SJSA1 (cell line): Measurements from ENCODE around the gene MPPED1. TPM values are rescaled to one million over a fixed set of nuclear protein-coding genes. Genes with fewer than 3 reads are reported as not detected.

Source experiments
- DNase-seq, 2 experiments: peaks; one replicate each; pipeline ENCODE4 v3.0.0-alpha.2; 2015 to 2020; ENCODE audit warnings: low spot score in 2 of 2, low read depth in 1 of 2
- H3K27ac ChIP-seq: fragments of 250-450 bp; sonication (Bioruptor Pico); 2 replicates; pipeline ENCODE4 v1.5.1; 2020; ENCODE audit warnings: mild to moderate bottlenecking, moderate library complexity
- H3K27me3 ChIP-seq: fragments of 250-450 bp; sonication (Bioruptor Pico); replicated peaks from 2 replicates; pipeline ENCODE4 v1.5.1; 2020; ENCODE audit warnings: mild to moderate bottlenecking, moderate library complexity
- H3K36me3 ChIP-seq: fragments of 250-450 bp; sonication (Bioruptor Pico); 2 replicates; pipeline ENCODE4 v1.5.1; 2020; ENCODE audit warnings: mild to moderate bottlenecking
- H3K4me1 ChIP-seq: fragments of 250-450 bp; sonication (Bioruptor Pico); replicated peaks from 2 replicates; pipeline ENCODE4 v1.6.1; 2021; ENCODE audit warnings: mild to moderate bottlenecking
- H3K4me3 ChIP-seq: fragments of 250-450 bp; sonication (Bioruptor Pico); 2 replicates; pipeline ENCODE4 v1.5.1; 2020; ENCODE audit warnings: mild to moderate bottlenecking
- H3K9me3 ChIP-seq: fragments of 250-450 bp; sonication (Bioruptor Pico); replicated peaks from 2 replicates; pipeline ENCODE4 v1.5.1; 2020; ENCODE audit warnings: mild to moderate bottlenecking
- total RNA-seq: library from RNA; depleted of rRNA; stranded (reverse); fragments of >200 nt; shearing (Covaris generic); gene quantifications from 2 replicates; pipeline ENCODE4 v1.2.3, GENCODE V29; 2014; rRNA removed

The MPPED1 gene
- total RNA-seq = not detected in 2 replicates

GRCh38 chr22:43411869-43412807 lies at the start of gene MPPED1:
Gene MPPED1 (plus strand): TSS chr22:43412014. CDS start chr22:43424986, 12,972 bp downstream.
- Histone ChIP-seq H3K36me3 (no peaks in the 10 kb centered on the region), H3K4me3 (no peak within 1 kb of the TSS), H3K27ac (no peak within 1 kb of the TSS), H3K9me3 (no peaks in the 10 kb centered on the region), H3K27me3 (peaks cover 62% of the 10 kb centered on the region), H3K4me1 (no peaks in the 10 kb centered on the region)
- DNase-seq = no peak

GRCh38 chr22:43363315-43364168 lies 48.3 kb upstream of the MPPED1 start:
- Histone ChIP-seq H3K36me3 (no peaks in the 10 kb centered on the region), H3K4me1 (no peaks in the 10 kb centered on the region), H3K27ac (no peak overlapping the region), H3K9me3 (no peaks in the 10 kb centered on the region), H3K4me3 (no peak overlapping the region), H3K27me3 (peaks cover 21% of the 10 kb centered on the region)
- no peak for DNase-seq

GRCh38 chr22:43364169-43364435 lies 47.7 kb upstream of the MPPED1 start:
- H3K27ac ChIP-seq = no peak overlapping the region
- no peak overlapping the region for H3K4me3 ChIP-seq
- no peaks in the 10 kb centered on the region for H3K36me3 ChIP-seq
- no peak for DNase-seq
- H3K9me3 ChIP-seq = no peaks in the 10 kb centered on the region
- H3K4me1 ChIP-seq = no peaks in the 10 kb centered on the region
- peaks cover 23% of the 10 kb centered on the region for H3K27me3 ChIP-seq

GRCh38 chr22:43365715-43366440 lies 45.9 kb upstream of the MPPED1 start:
- no peaks in the 10 kb centered on the region for H3K36me3 ChIP-seq
- no peak overlapping the region for H3K27ac ChIP-seq
- DNase-seq = no peak
- H3K27me3 ChIP-seq = peaks cover 26% of the 10 kb centered on the region
- no peak overlapping the region for H3K4me3 ChIP-seq
- no peaks in the 10 kb centered on the region for H3K4me1 ChIP-seq
- H3K9me3 ChIP-seq = no peaks in the 10 kb centered on the region

- Histone ChIP-seq H3K36me3 (no peaks in the 10 kb centered on the region), H3K4me3 (no peak overlapping the region), H3K27ac (no peak overlapping the region), H3K27me3 (peaks cover 26% of the 10 kb centered on the region), H3K9me3 (no peaks in the 10 kb centered on the region), H3K4me1 (no peaks in the 10 kb centered on the region)
- DNase-seq = no peak
These were observed 41.8 kb upstream of the MPPED1 start for GRCh38 chr22:43370036-43370435.

GRCh38 chr22:43375951-43376455 lies 35.8 kb upstream of the MPPED1 start:
- peaks cover 10% of the 10 kb centered on the region for H3K4me1 ChIP-seq
- no peak overlapping the region for H3K4me3 ChIP-seq
- no peaks in the 10 kb centered on the region for H3K9me3 ChIP-seq
- DNase-seq = peak in 1 of 2 experiments; percentile 31
- H3K27me3 ChIP-seq = peaks cover 14% of the 10 kb centered on the region
- H3K36me3 ChIP-seq = no peaks in the 10 kb centered on the region
- H3K27ac ChIP-seq = no peak overlapping the region

GRCh38 chr22:43376765-43377547 lies 34.9 kb upstream of the MPPED1 start:
- H3K36me3 ChIP-seq = no peaks in the 10 kb centered on the region
- no peak for DNase-seq
- H3K27me3 ChIP-seq = peaks cover 12% of the 10 kb centered on the region
- H3K9me3 ChIP-seq = no peaks in the 10 kb centered on the region
- H3K4me3 ChIP-seq = no peak overlapping the region
- peaks cover 10% of the 10 kb centered on the region for H3K4me1 ChIP-seq
- H3K27ac ChIP-seq = no peak overlapping the region

- Histone ChIP-seq H3K4me1 (peaks cover 10% of the 10 kb centered on the region), H3K4me3 (no peak overlapping the region), H3K36me3 (no peaks in the 10 kb centered on the region), H3K27ac (no peak overlapping the region), H3K9me3 (no peaks in the 10 kb centered on the region), H3K27me3 (peaks cover 12% of the 10 kb centered on the region)
- DNase-seq = no peak
These were observed 34.3 kb upstream of the MPPED1 start for GRCh38 chr22:43377548-43377895.

GRCh38 chr22:43377896-43378704 lies 33.7 kb upstream of the MPPED1 start:
- Histone ChIP-seq H3K27me3 (peaks cover 15% of the 10 kb centered on the region), H3K27ac (no peak overlapping the region), H3K4me1 (peaks cover 10% of the 10 kb centered on the region), H3K9me3 (no peaks in the 10 kb centered on the region), H3K4me3 (no peak overlapping the region), H3K36me3 (no peaks in the 10 kb centered on the region)
- peak in 1 of 2 experiments; percentile 18 for DNase-seq

GRCh38 chr22:43381693-43382092 lies 30.1 kb upstream of the MPPED1 start:
- peaks cover 10% of the 10 kb centered on the region for H3K4me1 ChIP-seq
- DNase-seq = no peak
- no peak overlapping the region for H3K4me3 ChIP-seq
- no peaks in the 10 kb centered on the region for H3K9me3 ChIP-seq
- H3K27me3 ChIP-seq = peaks cover 26% of the 10 kb centered on the region
- H3K27ac ChIP-seq = no peak overlapping the region
- no peaks in the 10 kb centered on the region for H3K36me3 ChIP-seq

- no peak overlapping the region for H3K27ac ChIP-seq
- peaks cover 3% of the 10 kb centered on the region; the same call in 1 of the 2 replicates for H3K9me3 ChIP-seq
- peaks cover 35% of the 10 kb centered on the region for H3K27me3 ChIP-seq
- DNase-seq = no peak
- no peaks in the 10 kb centered on the region for H3K4me1 ChIP-seq
- H3K4me3 ChIP-seq = no peak overlapping the region
- no peaks in the 10 kb centered on the region for H3K36me3 ChIP-seq
These were observed 27.0 kb upstream of the MPPED1 start for GRCh38 chr22:43384863-43385262.
